ENCODE results near the gene RND1.

DNA sequence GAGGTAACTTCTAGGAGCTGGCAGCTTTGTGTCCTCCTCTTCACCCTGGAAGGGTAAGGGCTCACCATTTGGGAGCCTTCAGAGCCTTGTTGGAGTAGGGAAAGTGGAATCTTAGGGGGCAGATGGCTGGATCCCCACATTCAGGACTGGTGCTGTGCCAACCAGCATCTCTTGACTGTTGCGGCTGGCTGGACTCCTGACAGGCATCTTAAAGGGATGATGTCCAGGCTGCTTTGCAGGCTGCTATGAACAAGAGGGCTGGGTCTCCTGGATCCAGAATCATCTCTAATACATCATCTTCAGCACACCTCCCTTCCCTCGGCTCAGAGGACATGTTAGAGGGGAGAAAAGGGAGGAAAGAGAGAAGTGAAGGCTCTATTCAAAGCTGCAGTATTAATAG is 43.0 kb downstream of the RND1 start:
- TF ChIP-seq, protein P1, sequence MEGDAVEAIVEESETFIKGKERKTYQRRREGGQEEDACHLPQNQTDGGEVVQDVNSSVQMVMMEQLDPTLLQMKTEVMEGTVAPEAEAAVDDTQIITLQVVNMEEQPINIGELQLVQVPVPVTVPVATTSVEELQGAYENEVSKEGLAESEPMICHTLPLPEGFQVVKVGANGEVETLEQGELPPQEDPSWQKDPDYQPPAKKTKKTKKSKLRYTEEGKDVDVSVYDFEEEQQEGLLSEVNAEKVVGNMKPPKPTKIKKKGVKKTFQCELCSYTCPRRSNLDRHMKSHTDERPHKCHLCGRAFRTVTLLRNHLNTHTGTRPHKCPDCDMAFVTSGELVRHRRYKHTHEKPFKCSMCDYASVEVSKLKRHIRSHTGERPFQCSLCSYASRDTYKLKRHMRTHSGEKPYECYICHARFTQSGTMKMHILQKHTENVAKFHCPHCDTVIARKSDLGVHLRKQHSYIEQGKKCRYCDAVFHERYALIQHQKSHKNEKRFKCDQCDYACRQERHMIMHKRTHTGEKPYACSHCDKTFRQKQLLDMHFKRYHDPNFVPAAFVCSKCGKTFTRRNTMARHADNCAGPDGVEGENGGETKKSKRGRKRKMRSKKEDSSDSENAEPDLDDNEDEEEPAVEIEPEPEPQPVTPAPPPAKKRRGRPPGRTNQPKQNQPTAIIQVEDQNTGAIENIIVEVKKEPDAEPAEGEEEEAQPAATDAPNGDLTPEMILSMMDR (IDR thresholded peaks at IDR 0.05; ENCODE audit: poor library complexity, severe bottlenecking), result no peak
- TF ChIP-seq EZH2 (IDR thresholded peaks at IDR 0.05; ENCODE audit: borderline replicate concordance, insufficient read depth, low read length, poor library complexity, severe bottlenecking), result no peak
- TF ChIP-seq EP300 (conservative IDR thresholded peaks at IDR 0.05; ENCODE audit: poor library complexity, severe bottlenecking), result no peak
- TF ChIP-seq, protein P2, sequence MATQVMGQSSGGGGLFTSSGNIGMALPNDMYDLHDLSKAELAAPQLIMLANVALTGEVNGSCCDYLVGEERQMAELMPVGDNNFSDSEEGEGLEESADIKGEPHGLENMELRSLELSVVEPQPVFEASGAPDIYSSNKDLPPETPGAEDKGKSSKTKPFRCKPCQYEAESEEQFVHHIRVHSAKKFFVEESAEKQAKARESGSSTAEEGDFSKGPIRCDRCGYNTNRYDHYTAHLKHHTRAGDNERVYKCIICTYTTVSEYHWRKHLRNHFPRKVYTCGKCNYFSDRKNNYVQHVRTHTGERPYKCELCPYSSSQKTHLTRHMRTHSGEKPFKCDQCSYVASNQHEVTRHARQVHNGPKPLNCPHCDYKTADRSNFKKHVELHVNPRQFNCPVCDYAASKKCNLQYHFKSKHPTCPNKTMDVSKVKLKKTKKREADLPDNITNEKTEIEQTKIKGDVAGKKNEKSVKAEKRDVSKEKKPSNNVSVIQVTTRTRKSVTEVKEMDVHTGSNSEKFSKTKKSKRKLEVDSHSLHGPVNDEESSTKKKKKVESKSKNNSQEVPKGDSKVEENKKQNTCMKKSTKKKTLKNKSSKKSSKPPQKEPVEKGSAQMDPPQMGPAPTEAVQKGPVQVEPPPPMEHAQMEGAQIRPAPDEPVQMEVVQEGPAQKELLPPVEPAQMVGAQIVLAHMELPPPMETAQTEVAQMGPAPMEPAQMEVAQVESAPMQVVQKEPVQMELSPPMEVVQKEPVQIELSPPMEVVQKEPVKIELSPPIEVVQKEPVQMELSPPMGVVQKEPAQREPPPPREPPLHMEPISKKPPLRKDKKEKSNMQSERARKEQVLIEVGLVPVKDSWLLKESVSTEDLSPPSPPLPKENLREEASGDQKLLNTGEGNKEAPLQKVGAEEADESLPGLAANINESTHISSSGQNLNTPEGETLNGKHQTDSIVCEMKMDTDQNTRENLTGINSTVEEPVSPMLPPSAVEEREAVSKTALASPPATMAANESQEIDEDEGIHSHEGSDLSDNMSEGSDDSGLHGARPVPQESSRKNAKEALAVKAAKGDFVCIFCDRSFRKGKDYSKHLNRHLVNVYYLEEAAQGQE (IDR thresholded peaks at IDR 0.05; ENCODE audit: borderline replicate concordance), result no peak
- no peak for TF ChIP-seq TAF1 (IDR thresholded peaks at IDR 0.05; ENCODE audit: low read depth)
